OCI-M2 (cell line): ENCODE data around the gene MLX.
A peak's percentile ranks its signal among the peaks of the same experiment; 100 is the strongest.
"Not testable (repeated sequence)": the region's sequence is repeated elsewhere in the genome, so short reads cannot be mapped to it uniquely, and the experiment has no call there.

ENCODE experiments used
- DNase-seq: peaks from one replicate; lab custom pipeline; 2025; ENCODE audit not compliant: unreplicated experiment; lab: John Stamatoyannopoulos, UW

MLX gene

GRCh38 chr17:42577532-42578281 is 10.8 kb downstream of the MLX start, which contains the start of gene PSMC3IP:
Gene PSMC3IP (minus strand): TSS chr17:42577729. CDS start chr17:42577686, 43 bp downstream.
- DNase-seq = peak; percentile 74

DNA sequence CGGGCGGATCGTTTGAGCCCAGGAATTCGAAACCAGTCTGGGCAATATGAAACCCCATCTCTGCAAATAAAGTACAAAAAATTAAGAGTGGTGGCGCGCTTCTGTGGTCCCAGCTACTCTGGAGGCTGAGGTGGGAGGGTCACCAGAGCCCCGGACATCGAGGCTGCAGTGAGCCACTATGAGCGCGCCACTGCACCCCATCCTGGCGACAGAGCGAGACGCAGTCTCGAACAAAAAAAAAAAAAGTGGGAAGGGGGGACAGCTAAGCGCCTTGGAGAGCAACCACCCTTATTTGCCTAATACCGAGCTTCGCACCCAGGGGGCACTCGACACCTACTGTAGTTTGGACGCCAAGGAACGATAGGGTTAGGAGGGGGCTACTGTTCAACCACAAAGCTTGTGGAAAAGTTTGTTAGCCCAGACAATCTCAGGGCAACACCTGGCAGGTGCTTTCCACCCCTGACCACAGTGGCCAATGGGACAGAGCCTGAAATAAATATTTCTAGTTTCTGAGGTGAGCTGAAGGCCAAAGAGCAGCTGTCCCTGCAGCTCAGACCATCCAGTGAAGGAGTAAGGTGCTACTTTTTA is 11.5 kb downstream of the MLX start:
- peak; percentile 51 for DNase-seq

GRCh38 chr17:42579794-42580551 is 13.1 kb downstream of the MLX start:
- DNase-seq = no peak

DNA sequence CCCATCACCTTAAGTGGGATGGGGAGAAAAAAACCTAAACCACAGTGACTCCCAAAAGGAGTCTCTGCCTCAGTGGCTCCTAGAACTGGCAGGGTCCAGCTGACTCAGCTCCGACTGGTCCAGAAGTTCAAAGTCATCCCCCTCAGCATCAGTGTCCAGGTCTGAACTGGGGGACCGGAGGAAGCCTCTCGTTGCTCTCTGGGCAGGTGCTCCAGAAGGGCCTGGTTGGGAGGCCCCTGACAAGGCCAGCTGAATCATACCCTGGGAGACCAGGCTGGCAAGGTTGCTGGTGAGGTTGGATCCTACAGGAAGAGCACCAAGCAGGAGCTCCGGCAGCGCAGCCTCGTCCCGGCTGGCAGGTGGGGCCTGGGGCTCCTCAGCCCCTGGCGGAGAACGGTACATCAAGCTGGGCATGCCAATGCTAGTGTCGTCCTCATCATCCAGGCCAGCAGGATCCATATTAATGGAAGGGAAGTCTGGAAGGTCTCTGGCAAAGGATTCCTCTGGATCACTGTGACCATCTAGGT is 14.9 kb downstream of the MLX start:
- no peak for DNase-seq

GRCh38 chr17:42584880-42585279 is 18.0 kb downstream of the MLX start:
- no peak for DNase-seq

DNA sequence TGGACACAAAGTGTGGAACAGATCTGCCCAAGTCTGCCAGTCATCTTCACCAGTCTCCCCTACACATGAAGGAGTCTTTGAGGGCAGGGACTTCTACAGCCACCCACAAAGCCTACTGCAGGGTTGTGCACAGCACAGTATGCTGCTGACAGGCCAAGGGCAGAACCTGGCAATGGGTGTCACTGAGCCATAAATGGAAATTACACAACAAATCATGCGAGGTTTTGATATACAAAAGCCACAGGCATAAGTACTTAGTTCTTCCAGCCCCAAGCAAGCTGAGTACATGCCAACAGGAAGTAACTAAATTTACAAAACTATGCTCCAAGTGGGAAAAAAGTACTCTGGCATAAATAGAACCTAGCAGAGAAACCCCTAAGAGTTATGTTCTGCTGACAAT is 18.5 kb downstream of the MLX start:
- DNase-seq = no peak

- no peak for DNase-seq
These were observed 19.8 kb downstream of the MLX start for GRCh38 chr17:42586514-42587230.

DNA sequence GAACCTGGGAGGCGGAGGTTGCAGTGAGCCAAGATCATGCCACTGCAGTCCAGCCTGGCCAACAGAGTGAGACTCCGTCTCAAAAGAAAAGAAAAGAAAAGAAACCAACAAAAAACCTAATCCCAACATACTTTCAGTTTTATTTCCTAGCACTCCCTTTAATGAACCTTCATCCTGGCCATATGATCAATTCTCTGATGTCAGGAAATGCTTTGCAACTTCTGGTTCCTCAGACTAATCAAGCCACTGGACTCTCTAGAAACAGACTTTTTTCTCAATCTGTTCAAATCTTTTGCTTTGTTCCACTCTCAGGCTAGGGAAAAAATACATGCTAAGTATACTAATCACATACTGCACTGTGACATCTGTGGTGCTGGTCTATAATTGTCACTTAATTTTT is 24.0 kb downstream of the MLX start:
- no peak for DNase-seq

DNA sequence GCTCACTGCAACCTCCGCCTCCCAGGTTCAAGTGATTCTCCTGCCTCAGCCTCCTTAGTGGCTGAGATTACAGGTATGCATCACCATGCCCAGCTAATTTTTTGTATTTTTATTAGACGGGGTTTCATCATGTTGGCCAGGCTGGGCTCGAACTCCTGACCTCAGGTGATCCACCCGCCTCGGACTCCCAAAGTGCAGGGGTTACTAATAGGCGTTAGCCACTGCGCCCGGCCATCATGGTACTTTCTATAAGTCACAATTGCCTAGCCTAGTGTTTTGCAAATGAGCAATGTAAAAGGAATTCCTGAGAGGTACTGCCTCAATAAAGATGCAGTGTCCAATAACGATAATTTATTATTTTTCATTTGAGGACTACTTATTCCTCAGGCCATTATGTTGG is 24.5 kb downstream of the MLX start:
- no peak for DNase-seq

- DNase-seq = no peak
These were observed 29.5 kb downstream of the MLX start for GRCh38 chr17:42596386-42596785.

DNA sequence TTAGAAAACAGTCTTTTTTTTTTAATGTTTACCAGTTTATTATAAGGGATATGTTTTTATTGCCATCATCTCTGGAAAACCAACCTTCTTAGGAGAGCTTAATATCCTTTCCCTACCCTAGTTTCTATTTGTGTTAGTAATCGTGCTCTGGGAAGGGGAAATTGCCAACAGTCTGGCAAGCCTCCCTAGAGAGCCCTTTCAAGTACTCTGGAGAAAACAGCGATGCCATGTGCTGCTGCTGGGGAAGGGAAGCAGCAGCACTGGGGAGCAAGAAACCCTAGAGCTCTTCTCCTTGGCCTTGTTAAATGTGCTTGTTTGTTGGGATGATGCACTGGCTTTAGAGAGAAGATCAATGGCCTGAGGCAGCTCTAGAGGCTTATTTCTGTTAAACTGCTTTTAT is 32.0 kb downstream of the MLX start:
- DNase-seq = no peak

GRCh38 chr17:42603318-42603717 is 36.4 kb downstream of the MLX start:
- DNase-seq = no peak

- no peak for DNase-seq
These were observed 40.9 kb downstream of the MLX start for GRCh38 chr17:42607769-42608168.

DNA sequence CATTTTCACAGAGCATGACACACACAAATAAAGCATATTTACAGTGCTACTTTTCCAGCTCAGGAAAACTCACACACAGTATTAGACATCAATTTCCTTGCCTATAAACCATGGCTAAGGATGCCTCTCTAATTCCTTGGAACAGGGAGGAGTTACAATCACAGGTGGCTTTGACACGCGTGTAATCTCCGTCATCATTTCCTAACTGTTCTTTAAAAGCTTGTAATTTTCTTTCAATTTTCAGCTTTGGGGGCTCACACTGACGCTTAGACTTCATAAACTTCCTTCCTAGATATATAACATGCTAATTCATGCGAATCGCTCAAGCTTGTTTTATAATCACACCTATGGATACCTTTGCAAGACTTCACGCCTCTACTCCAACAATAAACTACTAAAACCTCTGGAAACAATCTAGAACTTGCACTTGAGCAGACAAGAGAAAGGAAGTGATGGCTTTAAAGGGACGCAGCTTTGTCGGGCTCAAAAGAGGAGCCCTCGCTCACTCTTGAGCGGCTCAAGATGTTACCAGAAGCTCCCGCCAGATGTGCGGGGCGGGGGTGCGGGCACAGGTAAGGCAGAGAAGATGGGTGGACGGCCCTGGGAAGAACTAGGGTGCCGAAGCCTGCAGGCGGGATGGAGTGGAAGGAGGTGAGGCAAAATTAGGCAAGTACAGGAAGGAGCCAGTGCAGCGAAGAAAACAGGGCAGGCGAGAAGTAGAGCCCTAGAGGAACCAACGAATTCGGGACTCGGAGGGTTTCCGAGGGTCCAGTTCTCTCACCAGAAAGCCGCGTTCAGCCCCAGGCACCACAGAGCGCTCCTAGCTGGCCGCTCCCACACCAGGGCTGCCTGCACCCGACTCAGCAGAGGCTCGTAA is 41.6 kb downstream of the MLX start:
- DNase-seq = no peak

GRCh38 chr17:42609182-42609813 is 42.4 kb downstream of the MLX start, which contains the start of the genes RETREG3 and TUBG1:
Gene RETREG3 (minus strand): TSS chr17:42609374. CDS start chr17:42609324, 50 bp downstream.
Gene TUBG1 (plus strand): TSS chr17:42609683. CDS start chr17:42609738, 55 bp downstream.
- DNase-seq = peak; percentile 72

DNA sequence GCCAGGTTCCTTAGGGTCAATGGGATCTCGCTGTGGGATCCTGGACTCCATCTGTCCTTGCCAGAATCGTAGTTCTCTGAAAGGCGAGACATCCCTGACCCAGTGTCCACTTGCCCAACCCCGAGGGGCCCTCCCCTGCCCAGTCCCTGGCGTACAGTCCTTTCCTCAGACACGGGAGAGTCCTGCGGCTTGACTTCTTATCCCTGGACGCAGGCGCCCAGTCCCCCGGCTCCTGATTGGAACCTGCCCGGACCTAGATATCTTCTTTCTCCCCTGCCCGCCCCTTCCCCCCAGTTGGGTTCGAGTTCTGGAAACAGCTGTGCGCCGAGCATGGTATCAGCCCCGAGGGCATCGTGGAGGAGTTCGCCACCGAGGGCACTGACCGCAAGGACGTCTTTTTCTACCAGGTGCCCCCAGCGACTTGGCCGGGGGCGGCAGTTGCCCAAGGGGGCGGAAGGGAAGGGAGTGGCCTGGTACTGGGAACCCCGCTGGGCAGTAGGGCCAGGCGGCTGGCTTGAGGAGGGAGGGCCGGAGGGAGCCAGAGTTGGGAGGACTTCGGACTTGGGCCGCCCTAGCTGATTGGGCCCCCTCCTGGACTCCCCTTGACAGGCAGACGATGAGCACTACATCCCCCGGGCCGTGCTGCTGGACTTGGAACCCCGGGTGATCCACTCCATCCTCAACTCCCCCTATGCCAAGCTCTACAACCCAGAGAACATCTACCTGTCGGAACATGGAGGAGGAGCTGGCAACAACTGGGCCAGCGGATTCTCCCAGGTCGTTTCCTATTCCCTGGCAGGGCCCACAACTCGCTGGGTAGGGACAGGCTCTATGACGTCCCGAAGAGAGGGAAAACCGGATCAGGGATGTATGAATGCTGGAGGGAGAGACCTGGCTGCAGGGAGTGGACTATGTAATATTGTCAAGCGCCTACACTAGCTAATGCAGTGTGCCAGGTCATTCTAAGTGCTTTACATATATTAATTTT is 43.2 kb downstream of the MLX start:
- DNase-seq = not testable (repeated sequence)

- no peak for DNase-seq
These were observed 45.1 kb downstream of the MLX start for GRCh38 chr17:42612013-42612412.

- DNase-seq = no peak
These were observed 46.9 kb downstream of the MLX start for GRCh38 chr17:42613699-42614295.
